Stimulated activated naive CD8-positive, alpha-beta T cell treated with anti-CD3 and anti-CD28 coated beads, Interleukin-15, Interleukin-2, amounts not matched to agents 100 ng/mL and 50 ng/mL, for 24 hours (primary cell): ENCODE data around the gene PLEKHG4.

Experiments
- H3K27ac Mint-ChIP-seq: one replicate; pipeline ENCODE4 v1.8.0; 2021; ENCODE audit warnings: mild to moderate bottlenecking, mixed read lengths
- H3K27me3 Mint-ChIP-seq: one replicate; pipeline ENCODE4 v1.8.0; 2021; ENCODE audit warnings: mixed read lengths
- H3K36me3 Mint-ChIP-seq: one replicate; pipeline ENCODE4 v1.8.0; 2021; ENCODE audit warnings: low read depth, mixed read lengths
- H3K4me1 Mint-ChIP-seq: one replicate; pipeline ENCODE4 v1.8.0; 2021; ENCODE audit warnings: low read depth, mixed read lengths
- H3K4me3 Mint-ChIP-seq: one replicate; pipeline ENCODE4 v1.8.0; 2021; ENCODE audit warnings: mild to moderate bottlenecking, mixed read lengths
- H3K9me3 Mint-ChIP-seq: one replicate; pipeline ENCODE4 v1.8.0; 2021; ENCODE audit warnings: mixed read lengths

PLEKHG4 gene

GRCh38 chr16:67284699-67285646, 5.6 kb downstream of the PLEKHG4 start:
- no peaks in the 10 kb centered on the region for H3K27me3 Mint-ChIP-seq
- H3K27ac Mint-ChIP-seq: no peak overlapping the region
- H3K4me1 Mint-ChIP-seq: peaks cover 11% of the 10 kb centered on the region
- no peak overlapping the region for H3K4me3 Mint-ChIP-seq
- H3K9me3 Mint-ChIP-seq: no peaks in the 10 kb centered on the region
- H3K36me3 Mint-ChIP-seq: peaks cover 13% of the 10 kb centered on the region

- peaks cover 12% of the 10 kb centered on the region for H3K4me1 Mint-ChIP-seq
- peaks cover 13% of the 10 kb centered on the region for H3K36me3 Mint-ChIP-seq
- no peak overlapping the region for H3K4me3 Mint-ChIP-seq
- H3K9me3 Mint-ChIP-seq: no peaks in the 10 kb centered on the region
- H3K27me3 Mint-ChIP-seq: no peaks in the 10 kb centered on the region
- H3K27ac Mint-ChIP-seq: no peak overlapping the region
Measured at GRCh38 chr16:67286441-67287235, 7.3 kb downstream of the PLEKHG4 start.

GRCh38 chr16:67287960-67288359, 8.6 kb downstream of the PLEKHG4 start:
- Mint-ChIP-seq H3K36me3 (peaks cover 11% of the 10 kb centered on the region), H3K27ac (no peak overlapping the region), H3K4me1 (peaks cover 12% of the 10 kb centered on the region), H3K9me3 (no peaks in the 10 kb centered on the region), H3K4me3 (no peak overlapping the region), H3K27me3 (no peaks in the 10 kb centered on the region)

GRCh38 chr16:67291461-67291860, 12.1 kb downstream of the PLEKHG4 start:
- no peaks in the 10 kb centered on the region for H3K9me3 Mint-ChIP-seq
- no peak overlapping the region for H3K4me3 Mint-ChIP-seq
- peaks cover 12% of the 10 kb centered on the region for H3K4me1 Mint-ChIP-seq
- no peaks in the 10 kb centered on the region for H3K36me3 Mint-ChIP-seq
- no peaks in the 10 kb centered on the region for H3K27me3 Mint-ChIP-seq
- no peak overlapping the region for H3K27ac Mint-ChIP-seq

- Mint-ChIP-seq H3K4me1 (peaks cover 12% of the 10 kb centered on the region), H3K9me3 (no peaks in the 10 kb centered on the region), H3K27me3 (no peaks in the 10 kb centered on the region), H3K36me3 (no peaks in the 10 kb centered on the region), H3K4me3 (no peak overlapping the region), H3K27ac (no peak overlapping the region)
Measured at GRCh38 chr16:67294171-67294757, 14.9 kb downstream of the PLEKHG4 start.

- Mint-ChIP-seq H3K4me3 (no peak overlapping the region), H3K4me1 (peaks cover 5% of the 10 kb centered on the region), H3K27me3 (no peaks in the 10 kb centered on the region), H3K27ac (no peak overlapping the region), H3K9me3 (no peaks in the 10 kb centered on the region), H3K36me3 (no peaks in the 10 kb centered on the region)
Measured at GRCh38 chr16:67294938-67295361, 15.6 kb downstream of the PLEKHG4 start.

- Mint-ChIP-seq H3K27me3 (peaks cover 3% of the 10 kb centered on the region), H3K9me3 (no peaks in the 10 kb centered on the region), H3K4me3 (no peak overlapping the region), H3K36me3 (no peaks in the 10 kb centered on the region), H3K27ac (no peak overlapping the region), H3K4me1 (no peaks in the 10 kb centered on the region)
Measured at GRCh38 chr16:67296420-67296819, 17.1 kb downstream of the PLEKHG4 start.

- no peaks in the 10 kb centered on the region for H3K4me1 Mint-ChIP-seq
- H3K9me3 Mint-ChIP-seq: no peaks in the 10 kb centered on the region
- peaks cover 5% of the 10 kb centered on the region for H3K27me3 Mint-ChIP-seq
- no peak overlapping the region for H3K4me3 Mint-ChIP-seq
- no peak overlapping the region for H3K27ac Mint-ChIP-seq
- H3K36me3 Mint-ChIP-seq: no peaks in the 10 kb centered on the region
Measured at GRCh38 chr16:67298277-67298676, 18.9 kb downstream of the PLEKHG4 start.

GRCh38 chr16:67299269-67299668, 19.9 kb downstream of the PLEKHG4 start:
- Mint-ChIP-seq H3K9me3 (no peaks in the 10 kb centered on the region), H3K4me3 (no peak overlapping the region), H3K36me3 (no peaks in the 10 kb centered on the region), H3K27me3 (peaks cover 5% of the 10 kb centered on the region), H3K4me1 (no peaks in the 10 kb centered on the region), H3K27ac (no peak overlapping the region)

GRCh38 chr16:67301080-67301782, 21.9 kb downstream of the PLEKHG4 start:
- no peaks in the 10 kb centered on the region for H3K4me1 Mint-ChIP-seq
- H3K4me3 Mint-ChIP-seq: no peak overlapping the region
- H3K27ac Mint-ChIP-seq: no peak overlapping the region
- peaks cover 5% of the 10 kb centered on the region for H3K27me3 Mint-ChIP-seq
- no peaks in the 10 kb centered on the region for H3K36me3 Mint-ChIP-seq
- no peaks in the 10 kb centered on the region for H3K9me3 Mint-ChIP-seq

GRCh38 chr16:67302076-67302475, 22.7 kb downstream of the PLEKHG4 start:
- Mint-ChIP-seq H3K36me3 (no peaks in the 10 kb centered on the region), H3K4me1 (no peaks in the 10 kb centered on the region)

GRCh38 chr16:67302970-67303369, 23.6 kb downstream of the PLEKHG4 start:
- H3K36me3 Mint-ChIP-seq: no peaks in the 10 kb centered on the region
- H3K4me3 Mint-ChIP-seq: no peak overlapping the region
- peaks cover 5% of the 10 kb centered on the region for H3K27me3 Mint-ChIP-seq
- H3K9me3 Mint-ChIP-seq: no peaks in the 10 kb centered on the region
- H3K27ac Mint-ChIP-seq: no peak overlapping the region
- H3K4me1 Mint-ChIP-seq: no peaks in the 10 kb centered on the region

More at GRCh38 chr16:67302076-67302475, 22.7 kb downstream of the PLEKHG4 start:
- no peaks in the 10 kb centered on the region for H3K9me3 Mint-ChIP-seq
- no peak overlapping the region for H3K4me3 Mint-ChIP-seq
- H3K27ac Mint-ChIP-seq: no peak overlapping the region
- peaks cover 5% of the 10 kb centered on the region for H3K27me3 Mint-ChIP-seq

GRCh38 chr16:67304020-67304419, 24.7 kb downstream of the PLEKHG4 start:
- no peak overlapping the region for H3K4me3 Mint-ChIP-seq
- no peaks in the 10 kb centered on the region for H3K36me3 Mint-ChIP-seq
- H3K27ac Mint-ChIP-seq: no peak overlapping the region
- H3K4me1 Mint-ChIP-seq: peaks cover 5% of the 10 kb centered on the region
- H3K27me3 Mint-ChIP-seq: peaks cover 5% of the 10 kb centered on the region
- H3K9me3 Mint-ChIP-seq: no peaks in the 10 kb centered on the region

GRCh38 chr16:67305216-67306071, 26.1 kb downstream of the PLEKHG4 start:
- Mint-ChIP-seq H3K4me3 (no peak overlapping the region), H3K27ac (no peak overlapping the region), H3K4me1 (peaks cover 17% of the 10 kb centered on the region), H3K36me3 (no peaks in the 10 kb centered on the region), H3K9me3 (no peaks in the 10 kb centered on the region), H3K27me3 (peaks cover 5% of the 10 kb centered on the region)
